ENCODE results near the gene APCS. TPM values are rescaled to one million over a fixed set of nuclear protein-coding genes. Genes with fewer than 3 reads are reported as not detected.

The APCS gene
- total and polyA plus RNA-seq, 9 of the 15 experiments (the other 6 are each of a cell fraction or from before 2014, with no cell fraction given) = 0.29 TPM; not detected in 8

DNA sequence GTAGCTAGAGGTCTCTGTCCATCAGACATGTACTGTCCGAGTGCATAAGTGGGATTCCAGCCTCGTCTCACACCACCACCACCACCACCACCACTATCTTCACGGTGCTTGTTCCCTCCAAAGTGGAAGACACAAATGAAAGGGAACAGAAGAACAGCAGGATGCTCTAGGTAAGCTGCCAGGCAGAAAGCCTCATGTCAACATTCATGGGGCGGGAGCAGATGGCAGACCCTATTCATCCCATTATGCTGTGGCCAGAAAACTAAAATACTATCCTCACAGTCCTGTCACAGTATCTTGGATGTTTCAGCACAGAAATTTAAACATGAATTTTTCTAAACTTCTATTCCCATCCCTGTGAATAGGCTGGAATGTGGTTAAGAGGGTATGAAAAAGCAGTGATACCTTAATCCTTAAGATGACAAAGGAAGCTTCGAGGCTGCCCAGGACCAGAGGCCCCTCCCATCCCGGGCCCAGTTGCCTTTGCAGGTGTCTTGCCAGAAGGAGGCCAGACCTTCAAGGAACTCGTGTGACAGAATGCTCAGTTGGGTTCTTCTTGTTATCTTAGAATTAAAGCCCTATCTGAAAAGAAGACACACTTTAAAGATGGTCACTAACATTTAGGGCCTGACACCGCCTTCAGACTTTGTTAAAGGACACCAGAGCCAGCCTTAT, 24.7 kb downstream of the APCS start:
- ChIA-PET CTCF (ENCODE audit: low intra/inter-chr PET ratio) (no interaction called here), POLR2A (interaction anchor here (0.7 kb wide), 1 partner anchor 73 kb away, joined by 3 read pairs; no protein-coding TSS in a partner anchor)
- TF ChIP-seq, protein P1, sequence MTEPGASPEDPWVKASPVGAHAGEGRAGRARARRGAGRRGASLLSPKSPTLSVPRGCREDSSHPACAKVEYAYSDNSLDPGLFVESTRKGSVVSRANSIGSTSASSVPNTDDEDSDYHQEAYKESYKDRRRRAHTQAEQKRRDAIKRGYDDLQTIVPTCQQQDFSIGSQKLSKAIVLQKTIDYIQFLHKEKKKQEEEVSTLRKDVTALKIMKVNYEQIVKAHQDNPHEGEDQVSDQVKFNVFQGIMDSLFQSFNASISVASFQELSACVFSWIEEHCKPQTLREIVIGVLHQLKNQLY (CRISPR knock-in tag; conservative IDR thresholded peaks at IDR 0.05) = no peak
- no peak for TF ChIP-seq TAF15 (IDR thresholded peaks at IDR 0.05; ENCODE audit: low read depth, low read length)
- no peak for TF ChIP-seq GATAD2B (IDR thresholded peaks at IDR 0.05; ENCODE audit: borderline replicate concordance)
- no peak for TF ChIP-seq STAT5A (IDR thresholded peaks at IDR 0.05; ENCODE audit: borderline replicate concordance, low read length)
- TF ChIP-seq L3MBTL2 (IDR thresholded peaks at IDR 0.05) = no peak
- no peak for TF ChIP-seq CREB1 (IDR thresholded peaks at IDR 0.05)
- TF ChIP-seq CREB1 (CRISPR knock-in tag; IDR thresholded peaks at IDR 0.05) = no peak
- no peak for TF ChIP-seq ZNF354B (CRISPR knock-in tag; IDR thresholded peaks at IDR 0.05)
- TF ChIP-seq JUND (IDR thresholded peaks at IDR 0.05; ENCODE audit: borderline replicate concordance, low read depth, low read length) = no peak
- no peak for TF ChIP-seq JUND (tag; IDR thresholded peaks at IDR 0.05; ENCODE audit: borderline replicate concordance, low read depth, low read length)
- no peak for TF ChIP-seq SRF (CRISPR knock-in tag; IDR thresholded peaks at IDR 0.05)
- no peak for TF ChIP-seq ZNF77 (CRISPR knock-in tag; IDR thresholded peaks at IDR 0.05)
- TF ChIP-seq RB1 (IDR thresholded peaks at IDR 0.05; ENCODE audit: low read depth) = no peak
- TF ChIP-seq, protein P2, sequence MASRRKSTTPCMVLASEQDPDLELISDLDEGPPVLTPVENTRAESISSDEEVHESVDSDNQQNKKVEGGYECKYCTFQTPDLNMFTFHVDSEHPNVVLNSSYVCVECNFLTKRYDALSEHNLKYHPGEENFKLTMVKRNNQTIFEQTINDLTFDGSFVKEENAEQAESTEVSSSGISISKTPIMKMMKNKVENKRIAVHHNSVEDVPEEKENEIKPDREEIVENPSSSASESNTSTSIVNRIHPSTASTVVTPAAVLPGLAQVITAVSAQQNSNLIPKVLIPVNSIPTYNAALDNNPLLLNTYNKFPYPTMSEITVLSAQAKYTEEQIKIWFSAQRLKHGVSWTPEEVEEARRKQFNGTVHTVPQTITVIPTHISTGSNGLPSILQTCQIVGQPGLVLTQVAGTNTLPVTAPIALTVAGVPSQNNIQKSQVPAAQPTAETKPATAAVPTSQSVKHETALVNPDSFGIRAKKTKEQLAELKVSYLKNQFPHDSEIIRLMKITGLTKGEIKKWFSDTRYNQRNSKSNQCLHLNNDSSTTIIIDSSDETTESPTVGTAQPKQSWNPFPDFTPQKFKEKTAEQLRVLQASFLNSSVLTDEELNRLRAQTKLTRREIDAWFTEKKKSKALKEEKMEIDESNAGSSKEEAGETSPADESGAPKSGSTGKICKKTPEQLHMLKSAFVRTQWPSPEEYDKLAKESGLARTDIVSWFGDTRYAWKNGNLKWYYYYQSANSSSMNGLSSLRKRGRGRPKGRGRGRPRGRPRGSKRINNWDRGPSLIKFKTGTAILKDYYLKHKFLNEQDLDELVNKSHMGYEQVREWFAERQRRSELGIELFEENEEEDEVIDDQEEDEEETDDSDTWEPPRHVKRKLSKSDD (conservative IDR thresholded peaks at IDR 0.05; ENCODE audit: low read length) = no peak
- no peak for TF ChIP-seq KLF13 (tag; IDR thresholded peaks at IDR 0.05; ENCODE audit: borderline replicate concordance, low read depth)
- TF ChIP-seq PHF20 (IDR thresholded peaks at IDR 0.05; ENCODE audit: partially characterized antibody) = no peak
- no peak for TF ChIP-seq STAT5B (CRISPR knock-in tag; IDR thresholded peaks at IDR 0.05)
- no peak for TF ChIP-seq MAZ (CRISPR knock-in tag; conservative IDR thresholded peaks at IDR 0.05 in 1 of 2, IDR thresholded peaks at IDR 0.05 in 1 of 2)
- no peak for TF ChIP-seq POLR2AphosphoS2 (IDR thresholded peaks at IDR 0.05; ENCODE audit: low read length)
- no peak for TF ChIP-seq DMBX1 (CRISPR knock-in tag; IDR thresholded peaks at IDR 0.05; ENCODE audit: borderline replicate concordance)
- no peak for TF ChIP-seq ZC3H4 (CRISPR knock-in tag; IDR thresholded peaks at IDR 0.05; ENCODE audit: borderline replicate concordance)
- TF ChIP-seq ZNF696 (CRISPR knock-in tag; conservative IDR thresholded peaks at IDR 0.05) = no peak
- in situ Hi-C loops (cut with MboI) = no loop called here
- intact Hi-C loops (cut with micrococcal nuclease) = no loop called here
- H3K27ac ChIP-seq (ENCODE audit: extremely low read depth, low read depth, low read length) = no peak overlapping the region
- BruUV-seq (replicated peaks) = no TSS peak
- no peak overlapping the region for H2AFZ ChIP-seq (ENCODE audit: low read depth, low read length)
- no peak overlapping the region for H3K4me2 ChIP-seq (ENCODE audit: insufficient read depth, low read length)
- no peaks in the 10 kb centered on the region for H3K36me3 ChIP-seq (ENCODE audit: control insufficient read depth, insufficient read depth, low read length)
- WGBS (ENCODE audit: insufficient coverage, low coverage, missing lambda C conversion rate) = 0% methylated on average over 8 of the region's 8 CpGs
- no peaks in the 10 kb centered on the region for H4K20me1 ChIP-seq (replicated peaks; ENCODE audit: control insufficient read depth, insufficient read depth, low read length)
- H3K9ac ChIP-seq (ENCODE audit: insufficient read depth in 1 of 2, low read depth in 2 of 2, low read length in 2 of 2) = no peak overlapping the region
- no peaks in the 10 kb centered on the region for H3K4me1 ChIP-seq (replicated peaks in 1 of 2; ENCODE audit: control insufficient read depth in 2 of 2, insufficient read depth in 2 of 2, low read length in 2 of 2)
- H3K9me1 ChIP-seq (ENCODE audit: control insufficient read depth, insufficient read depth, low read length) = no peaks in the 10 kb centered on the region
- 0 out of 2 replicates have a peak, but pooled peaks cover 1% of the 10 kb centered on the region for H3K9me3 ChIP-seq (replicated peaks; ENCODE audit: control insufficient read depth, insufficient read depth, low read depth, low read length)
- no peaks in the 10 kb centered on the region for H3K27me3 ChIP-seq (ENCODE audit: control insufficient read depth in 2 of 2, insufficient read depth in 2 of 2, low read length in 2 of 2)
- ATAC-seq = no peak
- no peak for DNase-seq (ENCODE audit: extremely low read depth in 1 of 4, low spot score in 3 of 4)
- no peaks in the 10 kb centered on the region for H3K79me2 ChIP-seq (ENCODE audit: control insufficient read depth, insufficient read depth, low read length)
- no peak for FAIRE-seq
- H3K4me3 ChIP-seq = no peak overlapping the region

Measured in K562 (cell line).